Left renal pelvis (tissue), 4 donors: Measurements from ENCODE around the gene HNRNPA0. TPM values are rescaled to one million over a fixed set of nuclear protein-coding genes. Genes with fewer than 3 reads are reported as not detected.

Experiments
- polyA plus RNA-seq, 4 donors: library from polyadenylated mRNA; unstranded; fragments of 120-200 nt; gene quantifications; one replicate each; pipeline ENCODE4 v1.2.1, GENCODE V29; 2013; ENCODE audit not compliant: insufficient read length in 4 of 4

The HNRNPA0 gene
- polyA plus RNA-seq, 4 donors: 69.1 to 76.1 (median 72.7) TPM

Other genes with a start within 250 kb of the HNRNPA0 start
- gene KLHL3, start 18.3 kb downstream of the HNRNPA0 start, polyA plus RNA-seq: 10 to 100 TPM in 3 of 4 donors, 1 to 10 TPM in 1; 9.0 to 24.0 (median 15.6) TPM
- 1 to 10 TPM; 1.3 to 2.2 (median 1.4) TPM for gene MYOT, start 113.5 kb upstream of the HNRNPA0 start, polyA plus RNA-seq
- under 1 TPM; 0.20 to 0.50 (median 0.37) TPM for gene PKD2L2, start 135.1 kb upstream of the HNRNPA0 start, polyA plus RNA-seq